Retinal pigment epithelial cell (primary cell): ENCODE data around the gene TRIM59.
A peak's percentile ranks its signal among the peaks of the same experiment; 100 is the strongest.
"Not testable (repeated sequence)": the region's sequence is repeated elsewhere in the genome, so short reads cannot be mapped to it uniquely, and the experiment has no call there.

Experiments used
- DNase-seq: peaks from one replicate; pipeline ENCODE4 v3.0.0-alpha.2; 2010; ENCODE audit warnings: low read depth
- H3K4me3 ChIP-seq: 2 replicates; pipeline ENCODE4 v1.5.1; 2011; ENCODE audit warnings: mild to moderate bottlenecking, low read length, control low read depth, moderate library complexity
- TF ChIP-seq, protein P1 (sequence below): conservative IDR thresholded peaks from 2 replicates; pipeline ENCODE4 v1.5.1; 2011; ENCODE audit warnings: low read depth, low read length, control low read depth, inconsistent platforms

TRIM59 gene

DNA sequence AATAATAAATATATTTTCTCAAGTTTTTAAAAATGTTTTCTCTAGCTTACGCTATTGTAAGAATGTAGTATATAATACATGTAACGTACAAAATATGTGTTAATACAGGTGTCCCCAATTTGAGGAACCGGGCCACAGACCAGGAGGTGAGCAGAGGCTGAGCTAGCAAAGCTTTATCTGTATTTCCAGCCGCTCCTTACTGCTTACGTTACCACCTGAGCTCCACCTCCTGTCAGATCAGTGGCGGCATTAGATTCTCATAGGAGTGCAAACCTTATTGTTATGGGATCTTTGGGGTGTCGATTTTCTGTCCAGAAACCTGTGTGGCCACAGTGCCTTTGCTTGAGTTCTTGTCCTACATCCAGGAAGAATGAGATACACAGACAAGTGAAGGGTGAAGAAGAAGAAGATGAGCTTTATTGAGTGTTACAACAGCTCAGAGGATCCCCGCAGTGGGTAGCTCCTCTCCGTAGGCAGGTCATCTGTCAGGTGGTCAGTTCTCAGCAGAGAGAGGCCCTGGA is 9.9 kb upstream of the TRIM59 start:
- H3K4me3 ChIP-seq: no peak overlapping the region
- TF ChIP-seq, protein P1, sequence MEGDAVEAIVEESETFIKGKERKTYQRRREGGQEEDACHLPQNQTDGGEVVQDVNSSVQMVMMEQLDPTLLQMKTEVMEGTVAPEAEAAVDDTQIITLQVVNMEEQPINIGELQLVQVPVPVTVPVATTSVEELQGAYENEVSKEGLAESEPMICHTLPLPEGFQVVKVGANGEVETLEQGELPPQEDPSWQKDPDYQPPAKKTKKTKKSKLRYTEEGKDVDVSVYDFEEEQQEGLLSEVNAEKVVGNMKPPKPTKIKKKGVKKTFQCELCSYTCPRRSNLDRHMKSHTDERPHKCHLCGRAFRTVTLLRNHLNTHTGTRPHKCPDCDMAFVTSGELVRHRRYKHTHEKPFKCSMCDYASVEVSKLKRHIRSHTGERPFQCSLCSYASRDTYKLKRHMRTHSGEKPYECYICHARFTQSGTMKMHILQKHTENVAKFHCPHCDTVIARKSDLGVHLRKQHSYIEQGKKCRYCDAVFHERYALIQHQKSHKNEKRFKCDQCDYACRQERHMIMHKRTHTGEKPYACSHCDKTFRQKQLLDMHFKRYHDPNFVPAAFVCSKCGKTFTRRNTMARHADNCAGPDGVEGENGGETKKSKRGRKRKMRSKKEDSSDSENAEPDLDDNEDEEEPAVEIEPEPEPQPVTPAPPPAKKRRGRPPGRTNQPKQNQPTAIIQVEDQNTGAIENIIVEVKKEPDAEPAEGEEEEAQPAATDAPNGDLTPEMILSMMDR: no peak
- no peak for DNase-seq

DNA sequence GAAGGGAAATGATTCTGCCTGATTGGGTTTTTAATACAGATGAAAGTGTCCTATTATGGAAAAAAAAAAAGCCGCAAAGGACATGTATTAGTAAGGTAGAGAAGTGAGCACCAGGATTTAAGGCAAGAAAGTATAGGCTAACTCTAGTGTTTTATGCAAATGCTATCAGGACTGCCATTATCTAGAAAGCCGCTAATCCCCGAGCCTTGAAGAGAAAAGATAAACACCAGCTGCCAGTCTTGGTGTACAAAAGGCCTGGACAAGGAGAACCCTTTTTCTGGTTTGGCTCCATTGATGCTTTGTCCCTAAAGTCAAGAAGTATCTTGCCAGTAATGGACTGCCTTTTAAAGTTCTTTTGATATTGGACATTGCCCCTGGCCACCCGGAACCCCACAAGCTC is 8.6 kb upstream of the TRIM59 start:
- H3K4me3 ChIP-seq: no peak overlapping the region
- DNase-seq: no peak
- TF ChIP-seq, protein P1: no peak

DNA sequence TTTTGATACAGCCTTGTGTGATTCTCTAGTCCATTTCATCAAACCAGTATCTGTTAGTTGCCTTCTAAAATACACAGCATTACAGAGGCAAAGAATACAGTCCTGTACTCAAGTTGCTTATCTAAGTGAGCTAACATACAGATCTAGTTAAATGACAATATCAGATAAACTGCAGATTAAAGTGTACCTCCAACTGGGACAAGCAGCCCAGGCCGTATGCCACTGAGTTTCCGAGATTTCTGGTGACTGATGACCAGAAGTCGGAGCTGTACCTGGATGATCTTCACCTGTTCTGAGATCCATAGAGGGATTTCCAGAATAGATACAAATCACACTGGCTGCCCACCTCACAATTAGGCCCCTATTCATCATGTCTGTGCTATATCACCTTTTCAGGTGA is 6.3 kb upstream of the TRIM59 start:
- TF ChIP-seq, protein P1: no peak
- no peak overlapping the region for H3K4me3 ChIP-seq
- DNase-seq: no peak

DNA sequence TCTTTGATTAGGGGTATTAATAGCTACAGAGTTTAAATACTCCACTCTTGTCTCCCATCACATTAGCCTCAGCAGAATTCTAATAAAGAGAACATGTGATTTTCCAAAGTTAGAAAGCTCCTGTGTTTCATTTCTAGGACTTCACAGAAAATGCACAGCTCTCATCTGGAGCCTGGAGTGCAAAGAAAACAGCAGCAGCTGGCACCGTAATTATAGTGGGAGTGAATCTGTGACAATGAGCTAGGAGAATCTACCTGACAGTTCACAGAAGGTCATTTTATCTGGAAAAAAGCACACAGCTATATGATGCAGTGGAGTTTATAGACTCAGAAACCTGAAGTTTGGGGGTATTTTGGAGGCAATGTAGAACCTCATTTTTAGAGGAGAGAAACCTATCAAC is 5.4 kb upstream of the TRIM59 start:
- TF ChIP-seq, protein P1: no peak
- H3K4me3 ChIP-seq: no peak overlapping the region
- DNase-seq: no peak

DNA sequence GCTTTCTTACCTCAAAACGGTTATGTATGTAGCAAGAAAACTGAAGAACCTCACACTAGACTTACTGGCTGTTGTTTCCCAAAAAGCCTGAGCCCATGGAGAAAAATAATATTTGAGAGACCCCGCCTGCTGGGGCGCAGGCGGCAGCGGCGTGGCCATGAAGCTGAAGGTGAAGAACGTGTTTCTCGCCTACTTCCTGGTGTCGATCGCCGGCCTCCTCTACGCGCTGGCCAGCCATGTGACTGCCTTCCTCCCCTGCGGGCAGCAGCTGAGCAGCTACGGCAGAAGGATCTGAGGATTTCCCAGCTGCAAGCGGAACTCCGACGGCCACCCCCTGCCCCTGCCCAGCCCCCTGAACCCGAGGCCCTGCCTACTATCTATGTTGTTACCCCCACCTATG is 2.7 kb upstream of the TRIM59 start:
- H3K4me3 ChIP-seq, DNase-seq: not testable (repeated sequence)

DNA sequence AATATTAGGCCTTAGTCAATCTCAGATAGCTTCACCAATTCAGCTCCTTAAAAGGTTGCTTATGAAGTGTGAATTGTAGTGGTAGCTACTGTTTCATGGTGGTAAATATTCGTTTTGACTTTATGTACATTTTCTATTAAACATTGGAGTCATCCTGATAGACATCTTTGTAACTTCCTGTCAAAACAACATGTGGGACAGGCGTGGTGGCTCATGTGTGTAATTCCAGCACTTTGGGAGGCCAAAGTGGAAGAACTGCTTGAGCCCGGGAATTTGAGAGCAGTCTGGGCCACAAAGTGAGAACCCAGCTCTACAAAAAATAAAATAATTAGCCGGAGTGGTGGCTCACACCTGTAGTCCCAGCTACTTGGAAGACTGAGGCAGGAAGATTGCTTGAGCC is 2.0 kb upstream of the TRIM59 start:
- no peak for DNase-seq
- TF ChIP-seq, protein P1: no peak
- no peak overlapping the region for H3K4me3 ChIP-seq

DNA sequence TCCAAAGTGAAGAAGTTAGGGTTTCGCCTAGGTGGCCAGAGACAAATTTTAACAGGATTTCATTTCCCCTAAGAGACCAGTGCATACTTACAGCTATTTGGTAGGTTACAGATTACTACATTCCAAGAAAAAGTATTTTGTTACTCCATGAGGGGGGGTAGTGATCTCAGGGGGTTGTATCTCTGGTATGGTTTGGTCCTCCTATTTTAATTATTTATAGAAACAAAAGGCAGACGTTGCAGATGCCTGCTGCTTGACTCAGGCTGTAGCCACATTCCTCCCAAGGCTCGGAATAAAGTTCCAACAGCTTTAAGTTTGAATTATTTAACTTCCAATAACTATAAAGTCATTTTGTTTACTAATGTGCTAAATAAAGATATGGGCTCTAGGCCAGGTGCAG is 1.3 kb upstream of the TRIM59 start:
- DNase-seq: peak; percentile 64
- TF ChIP-seq, protein P1: no peak

More for the DNA sequence above, 1.3 kb upstream of the TRIM59 start:
- H3K4me3 ChIP-seq: peak overlapping the region; percentile 87
